ENCODE results near the gene AGR3.
"Not testable (repeated sequence)": the region's sequence is repeated elsewhere in the genome, so short reads cannot be mapped to it uniquely, and the experiment has no call there.

The AGR3 gene

GRCh38 chr7:16891338-16891737 is 9.6 kb upstream of the AGR3 start:
- Histone ChIP-seq H3K27ac (ENCODE audit: low read length) (no peak overlapping the region), H3K27me3 (ENCODE audit: low read depth, low read length) (no peaks in the 10 kb centered on the region), H3K9me3 (ENCODE audit: control insufficient read depth in 1 of 2, low read length in 2 of 2) (no peaks in the 10 kb centered on the region), H3K36me3 (ENCODE audit: control insufficient read depth in 1 of 2, insufficient read depth in 2 of 2, low read length in 2 of 2) (no peaks in the 10 kb centered on the region), H3K4me3 (ENCODE audit: low read depth in 1 of 2, low read length in 2 of 2) (no peak overlapping the region), H3K4me1 (ENCODE audit: control insufficient read depth in 1 of 2, insufficient read depth in 2 of 2, low read length in 2 of 2) (no peaks in the 10 kb centered on the region)

DNA sequence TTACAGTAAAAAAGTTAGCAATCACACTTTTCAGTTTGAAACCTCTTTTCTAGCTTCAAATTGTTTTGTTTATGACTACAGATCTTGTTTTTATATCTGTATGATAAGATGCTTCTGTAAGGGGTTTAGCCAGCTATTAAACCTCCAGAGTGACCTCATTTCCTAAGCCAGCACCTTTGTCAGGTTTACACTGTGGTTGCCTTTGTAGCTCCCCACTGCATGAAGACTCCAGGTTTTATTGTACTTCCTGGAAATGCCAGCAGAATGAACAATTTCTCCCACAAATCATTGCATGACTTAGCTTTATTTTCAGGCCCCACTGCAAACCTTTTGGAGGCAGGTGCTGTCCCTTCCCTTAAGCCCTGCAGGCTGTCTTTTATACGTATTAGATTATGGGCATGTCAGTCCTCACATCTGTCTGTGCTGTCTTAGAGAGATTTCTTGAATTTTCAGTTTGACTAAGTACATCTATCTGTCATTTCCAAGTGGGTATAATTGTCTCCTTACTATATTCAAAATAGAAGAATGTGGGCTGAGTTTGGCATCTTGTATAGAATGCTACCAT is 8.2 kb upstream of the AGR3 start:
- Histone ChIP-seq H3K27me3 (ENCODE audit: low read depth, low read length) (no peaks in the 10 kb centered on the region), H3K4me1 (ENCODE audit: control insufficient read depth in 1 of 2, insufficient read depth in 2 of 2, low read length in 2 of 2) (no peaks in the 10 kb centered on the region)

GRCh38 chr7:16889305-16889704 is 7.5 kb upstream of the AGR3 start:
- Histone ChIP-seq H3K36me3 (ENCODE audit: control insufficient read depth in 1 of 2, insufficient read depth in 2 of 2, low read length in 2 of 2) (no peaks in the 10 kb centered on the region), H3K9me3 (ENCODE audit: control insufficient read depth in 1 of 2, low read length in 2 of 2) (no peaks in the 10 kb centered on the region), H3K4me3 (ENCODE audit: low read depth in 1 of 2, low read length in 2 of 2) (no peak overlapping the region), H3K4me1 (ENCODE audit: control insufficient read depth in 1 of 2, insufficient read depth in 2 of 2, low read length in 2 of 2) (no peaks in the 10 kb centered on the region), H3K27ac (ENCODE audit: low read length) (no peak overlapping the region), H3K27me3 (ENCODE audit: low read depth, low read length) (no peaks in the 10 kb centered on the region)

More for the DNA sequence above, 8.2 kb upstream of the AGR3 start:
- Histone ChIP-seq H3K9me3 (ENCODE audit: control insufficient read depth in 1 of 2, low read length in 2 of 2) (no peaks in the 10 kb centered on the region), H3K36me3 (ENCODE audit: control insufficient read depth in 1 of 2, insufficient read depth in 2 of 2, low read length in 2 of 2) (no peaks in the 10 kb centered on the region), H3K4me3 (ENCODE audit: low read depth in 1 of 2, low read length in 2 of 2) (no peak overlapping the region), H3K27ac (ENCODE audit: low read length) (no peak overlapping the region)

- Histone ChIP-seq H3K9me3 (ENCODE audit: control insufficient read depth in 1 of 2, low read length in 2 of 2) (no peaks in the 10 kb centered on the region), H3K4me3 (ENCODE audit: low read depth in 1 of 2, low read length in 2 of 2) (no peak overlapping the region), H3K27ac (ENCODE audit: low read length) (no peak overlapping the region), H3K36me3 (ENCODE audit: control insufficient read depth in 1 of 2, insufficient read depth in 2 of 2, low read length in 2 of 2) (no peaks in the 10 kb centered on the region), H3K4me1 (ENCODE audit: control insufficient read depth in 1 of 2, insufficient read depth in 2 of 2, low read length in 2 of 2) (no peaks in the 10 kb centered on the region), H3K27me3 (ENCODE audit: low read depth, low read length) (no peaks in the 10 kb centered on the region)
These were observed 2.1 kb upstream of the AGR3 start for GRCh38 chr7:16883918-16884317.

- Histone ChIP-seq H3K27me3 (ENCODE audit: low read depth, low read length) (no peaks in the 10 kb centered on the region), H3K4me3 (ENCODE audit: low read depth in 1 of 2, low read length in 2 of 2) (peak overlapping the region in 1 of 2 donors; percentile 49), H3K4me1 (ENCODE audit: control insufficient read depth in 1 of 2, insufficient read depth in 2 of 2, low read length in 2 of 2) (no peaks in the 10 kb centered on the region), H3K27ac (ENCODE audit: low read length) (peak overlapping the region; percentile 84), H3K36me3 (ENCODE audit: control insufficient read depth in 1 of 2, insufficient read depth in 2 of 2, low read length in 2 of 2) (no peaks in the 10 kb centered on the region), H3K9me3 (ENCODE audit: control insufficient read depth in 1 of 2, low read length in 2 of 2) (no peaks in the 10 kb centered on the region)
These were observed 1.2 kb downstream of the AGR3 start for GRCh38 chr7:16880554-16880953.

- H3K4me1 ChIP-seq (ENCODE audit: control insufficient read depth in 1 of 2, insufficient read depth in 2 of 2, low read length in 2 of 2) = no peaks in the 10 kb centered on the region
- no peaks in the 10 kb centered on the region for H3K36me3 ChIP-seq (ENCODE audit: control insufficient read depth in 1 of 2, insufficient read depth in 2 of 2, low read length in 2 of 2)
- no peaks in the 10 kb centered on the region for H3K9me3 ChIP-seq (ENCODE audit: control insufficient read depth in 1 of 2, low read length in 2 of 2)
- H3K27me3 ChIP-seq (ENCODE audit: low read depth, low read length) = no peaks in the 10 kb centered on the region
- peak overlapping the region in 1 of 2 donors; percentile 13 for H3K4me3 ChIP-seq (ENCODE audit: low read depth in 1 of 2, low read length in 2 of 2)
- H3K27ac ChIP-seq (ENCODE audit: low read length) = peak overlapping the region; percentile 64
These were observed 2.6 kb downstream of the AGR3 start for GRCh38 chr7:16879181-16879580.

- Histone ChIP-seq H3K4me1 (ENCODE audit: control insufficient read depth in 1 of 2, insufficient read depth in 2 of 2, low read length in 2 of 2) (no peaks in the 10 kb centered on the region), H3K27ac (ENCODE audit: low read length) (no peak overlapping the region), H3K36me3 (ENCODE audit: control insufficient read depth in 1 of 2, insufficient read depth in 2 of 2, low read length in 2 of 2) (no peaks in the 10 kb centered on the region), H3K9me3 (ENCODE audit: control insufficient read depth in 1 of 2, low read length in 2 of 2) (peaks cover 6 to 13% of the 10 kb centered on the region in 2 donors), H3K4me3 (ENCODE audit: low read depth in 1 of 2, low read length in 2 of 2) (no peak overlapping the region), H3K27me3 (ENCODE audit: low read depth, low read length) (no peaks in the 10 kb centered on the region)
These were observed 5.9 kb downstream of the AGR3 start for GRCh38 chr7:16875861-16876260.

- H3K27ac ChIP-seq (ENCODE audit: low read length) = no peak overlapping the region
- H3K4me3 ChIP-seq (ENCODE audit: low read depth in 1 of 2, low read length in 2 of 2) = no peak overlapping the region
- H3K36me3 ChIP-seq (ENCODE audit: control insufficient read depth in 1 of 2, insufficient read depth in 2 of 2, low read length in 2 of 2) = no peaks in the 10 kb centered on the region
- H3K4me1 ChIP-seq (ENCODE audit: control insufficient read depth in 1 of 2, insufficient read depth in 2 of 2, low read length in 2 of 2) = no peaks in the 10 kb centered on the region
- H3K27me3 ChIP-seq (ENCODE audit: low read depth, low read length) = no peaks in the 10 kb centered on the region
- peaks cover 6 to 13% of the 10 kb centered on the region in 2 donors for H3K9me3 ChIP-seq (ENCODE audit: control insufficient read depth in 1 of 2, low read length in 2 of 2)
These were observed 7.7 kb downstream of the AGR3 start for GRCh38 chr7:16874066-16874465.

- Histone ChIP-seq H3K27me3 (ENCODE audit: low read depth, low read length) (no peaks in the 10 kb centered on the region), H3K4me1 (ENCODE audit: control insufficient read depth in 1 of 2, insufficient read depth in 2 of 2, low read length in 2 of 2) (no peaks in the 10 kb centered on the region), H3K9me3 (ENCODE audit: control insufficient read depth in 1 of 2, low read length in 2 of 2) (peaks cover 1 to 10% of the 10 kb centered on the region in 2 donors), H3K36me3 (ENCODE audit: control insufficient read depth in 1 of 2, insufficient read depth in 2 of 2, low read length in 2 of 2) (no peaks in the 10 kb centered on the region), H3K4me3 (ENCODE audit: low read depth in 1 of 2, low read length in 2 of 2) (no peak overlapping the region), H3K27ac (ENCODE audit: low read length) (no peak overlapping the region)
These were observed 14.5 kb downstream of the AGR3 start for GRCh38 chr7:16867328-16867727.

GRCh38 chr7:16853189-16853588 is 28.6 kb downstream of the AGR3 start:
- not testable (repeated sequence) for H3K27me3 ChIP-seq (ENCODE audit: low read depth, low read length); H3K4me1 ChIP-seq (ENCODE audit: control insufficient read depth in 1 of 2, insufficient read depth in 2 of 2, low read length in 2 of 2); H3K9me3 ChIP-seq (ENCODE audit: control insufficient read depth in 1 of 2, low read length in 2 of 2); H3K27ac ChIP-seq (ENCODE audit: low read length); H3K36me3 ChIP-seq (ENCODE audit: control insufficient read depth in 1 of 2, insufficient read depth in 2 of 2, low read length in 2 of 2); H3K4me3 ChIP-seq (ENCODE audit: low read depth in 1 of 2, low read length in 2 of 2)

GRCh38 chr7:16851829-16852228 is 30.0 kb downstream of the AGR3 start:
- Histone ChIP-seq H3K27me3 (ENCODE audit: low read depth, low read length) (no peaks in the 10 kb centered on the region), H3K36me3 (ENCODE audit: control insufficient read depth in 1 of 2, insufficient read depth in 2 of 2, low read length in 2 of 2) (no peaks in the 10 kb centered on the region), H3K27ac (ENCODE audit: low read length) (no peak overlapping the region), H3K4me1 (ENCODE audit: control insufficient read depth in 1 of 2, insufficient read depth in 2 of 2, low read length in 2 of 2) (no peaks in the 10 kb centered on the region), H3K9me3 (ENCODE audit: control insufficient read depth in 1 of 2, low read length in 2 of 2) (peaks cover 0 to 2% of the 10 kb centered on the region in 2 donors), H3K4me3 (ENCODE audit: low read depth in 1 of 2, low read length in 2 of 2) (no peak overlapping the region)

Measured in muscle layer of duodenum (tissue), 2 donors.